Measurements from ENCODE around the gene DAPK1.
A peak's percentile ranks its signal among the peaks of the same experiment; 100 is the strongest.

Gene DAPK1

GRCh38 chr9:87569008-87569509, 71.4 kb downstream of the DAPK1 start:
- DNase-seq (ENCODE audit: low spot score): peak; percentile 38

GRCh38 chr9:87569518-87569917, 71.9 kb downstream of the DAPK1 start:
- no peak for DNase-seq (ENCODE audit: low spot score)

DNA sequence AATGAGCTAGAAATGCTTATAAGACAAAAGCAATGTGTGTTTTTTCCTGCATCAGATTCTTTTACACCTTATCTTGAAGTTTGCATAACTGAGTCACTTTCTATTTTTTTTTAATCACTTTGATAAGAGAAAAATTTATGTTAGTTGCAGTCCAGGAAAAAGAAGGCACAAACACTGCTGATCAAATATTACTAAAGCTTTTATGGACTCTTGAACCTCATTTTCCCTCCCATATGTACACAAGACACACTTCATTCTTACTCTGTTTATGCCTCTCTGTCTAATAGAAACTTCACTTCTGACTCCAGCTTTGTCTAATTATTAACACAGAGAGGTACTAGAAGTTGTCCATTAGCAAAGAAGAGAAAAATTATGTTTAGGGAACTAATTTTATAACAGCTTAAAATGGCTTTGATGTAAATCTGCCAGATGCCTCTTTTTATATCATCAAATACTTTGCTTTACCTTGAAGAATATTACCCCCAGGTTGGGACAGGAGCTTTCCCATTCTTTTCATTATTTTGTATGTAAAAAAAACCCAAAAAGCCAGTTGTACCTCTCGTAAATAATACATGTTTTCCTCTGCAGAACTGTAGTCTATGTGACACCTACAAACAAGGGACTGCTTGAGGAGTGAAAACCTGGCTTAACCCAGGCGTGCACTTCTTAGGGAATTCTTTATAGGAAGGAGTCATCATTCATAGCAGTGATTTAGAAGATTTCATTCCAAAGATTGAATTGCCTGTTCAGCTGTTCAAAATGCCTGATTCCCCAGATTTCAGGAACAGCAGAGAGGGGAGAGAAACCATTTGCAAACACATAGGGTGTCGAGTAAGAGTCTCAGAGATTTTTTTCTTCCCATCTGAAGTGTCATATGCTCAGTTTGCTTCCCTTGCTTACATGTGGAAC, 72.6 kb downstream of the DAPK1 start:
- peak; percentile 48 for DNase-seq (ENCODE audit: low spot score)

DNA sequence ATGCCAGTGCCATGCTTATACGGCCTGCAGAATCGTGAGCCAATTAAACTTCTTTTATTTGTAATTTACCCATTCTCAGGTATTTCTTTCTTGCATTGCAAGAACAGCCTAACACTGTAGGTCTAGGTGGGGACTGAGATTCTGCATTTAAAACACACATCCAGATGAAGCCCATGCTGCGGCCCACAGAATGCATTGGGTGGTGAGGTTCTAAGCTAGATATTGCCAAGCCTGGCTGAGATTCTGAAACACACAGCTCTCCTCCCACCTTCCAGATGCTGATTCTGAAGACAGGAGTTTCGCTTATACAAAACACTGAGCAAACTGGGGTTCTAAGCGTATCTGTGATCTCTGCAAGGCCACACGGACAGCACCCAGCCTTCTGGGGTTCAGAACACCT, 75.1 kb downstream of the DAPK1 start:
- DNase-seq (ENCODE audit: low spot score): no peak

- DNase-seq (ENCODE audit: low spot score): no peak
These were observed 76.2 kb downstream of the DAPK1 start for GRCh38 chr9:87573841-87574342.

DNA sequence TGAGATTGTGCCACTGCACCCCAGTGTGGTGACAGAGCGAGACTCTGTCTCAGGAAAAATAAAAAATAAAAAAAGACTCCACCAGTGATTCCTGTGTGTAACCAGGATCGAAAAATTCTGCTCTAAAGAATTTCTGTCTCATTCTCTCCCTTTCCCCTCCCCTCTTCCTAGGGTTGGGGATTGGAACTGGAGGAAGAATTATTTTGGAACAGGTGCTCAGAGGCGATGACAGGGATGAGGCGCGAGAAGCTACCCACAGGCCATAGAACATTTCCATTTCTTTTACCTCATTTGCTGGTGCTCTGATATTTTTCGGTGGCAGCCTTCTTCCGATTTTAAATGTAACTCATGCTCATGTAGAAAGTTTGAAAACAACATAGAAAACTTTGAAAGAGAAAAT, 80.1 kb downstream of the DAPK1 start:
- DNase-seq (ENCODE audit: low spot score): no peak

- DNase-seq (ENCODE audit: low spot score): no peak
These were observed 81.0 kb downstream of the DAPK1 start for GRCh38 chr9:87578625-87579024.

GRCh38 chr9:87579781-87580541, 82.3 kb downstream of the DAPK1 start:
- no peak for DNase-seq (ENCODE audit: low spot score)

DNA sequence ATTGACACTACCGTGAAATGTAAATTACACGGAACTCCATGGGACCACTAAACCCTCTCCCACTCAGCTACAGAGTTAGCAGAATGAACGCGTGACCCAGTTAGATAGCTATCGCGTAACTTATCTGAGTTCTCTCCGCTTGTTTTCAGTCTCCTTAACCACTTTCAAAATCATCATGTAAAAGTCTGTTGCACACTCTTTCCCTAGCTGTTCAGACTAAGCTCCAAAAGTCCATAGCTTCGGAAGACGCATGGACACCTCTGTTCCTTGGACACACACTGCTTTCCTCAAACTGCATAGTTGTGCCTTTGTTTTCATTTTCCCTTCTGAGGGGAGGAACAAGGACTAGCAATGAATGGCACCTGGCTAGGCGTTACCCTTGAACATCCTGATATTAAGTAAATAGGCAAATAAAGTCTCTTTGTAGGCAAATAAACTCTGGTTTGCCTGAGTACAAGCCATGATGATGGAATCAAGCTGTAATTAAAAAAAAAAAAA, 83.3 kb downstream of the DAPK1 start:
- no peak for DNase-seq (ENCODE audit: low spot score)

- no peak for DNase-seq (ENCODE audit: low spot score)
These were observed 83.8 kb downstream of the DAPK1 start for GRCh38 chr9:87581513-87581912.

GRCh38 chr9:87581949-87582637, 84.4 kb downstream of the DAPK1 start:
- no peak for DNase-seq (ENCODE audit: low spot score)

DNA sequence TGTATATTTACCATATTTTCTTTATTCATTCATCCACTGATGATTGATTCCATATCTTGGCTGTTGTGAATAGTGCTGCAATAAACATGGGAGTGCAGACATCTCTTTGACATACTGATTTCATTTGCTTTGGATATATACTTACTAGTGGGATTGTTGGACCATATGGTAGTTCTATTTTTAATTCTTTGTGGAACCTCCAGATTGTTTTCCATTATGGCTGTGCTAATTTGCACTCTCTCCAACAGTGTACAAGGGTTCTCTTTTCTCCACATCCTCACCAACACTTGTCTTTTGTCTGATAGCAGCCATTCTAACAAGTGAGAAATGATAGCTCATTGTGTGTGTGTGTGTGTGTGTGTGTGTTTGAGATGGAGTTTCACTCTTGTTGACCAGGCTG, 86.7 kb downstream of the DAPK1 start:
- no peak for DNase-seq (ENCODE audit: low spot score)

DNA sequence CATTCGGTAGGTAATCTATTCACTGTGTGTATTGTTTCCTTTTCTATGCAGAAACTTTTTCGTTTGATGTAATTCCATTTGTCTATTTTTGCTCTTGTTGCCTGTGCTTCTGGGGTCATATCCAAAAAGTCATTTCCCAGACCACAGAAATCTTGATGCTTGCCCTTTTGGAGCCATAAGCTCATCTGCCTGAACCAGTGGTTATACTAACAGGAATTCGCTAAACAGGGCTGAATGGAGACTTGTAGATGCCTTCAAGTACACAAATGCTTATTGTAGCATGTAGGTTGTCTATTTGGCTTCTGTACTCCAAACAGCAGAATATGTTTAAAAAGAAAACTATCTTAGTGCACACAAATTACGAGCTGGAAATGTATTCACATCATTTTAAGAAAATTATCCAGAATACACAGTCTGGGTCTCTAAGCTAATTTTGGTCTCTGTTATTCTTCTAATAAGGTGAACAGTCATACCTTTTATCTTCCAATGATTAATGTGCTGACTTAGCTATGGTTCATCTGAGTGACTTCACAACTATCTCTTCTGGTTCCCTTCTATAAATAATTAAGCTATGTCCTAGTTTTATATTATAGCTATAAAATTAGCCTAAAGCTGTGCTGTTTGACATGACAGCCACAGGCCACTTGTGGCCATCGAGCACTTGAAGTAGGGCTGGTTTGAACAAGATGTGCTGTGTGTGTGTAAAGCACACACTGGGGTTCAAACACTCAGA, 87.6 kb downstream of the DAPK1 start:
- no peak for DNase-seq (ENCODE audit: low spot score)

DNA sequence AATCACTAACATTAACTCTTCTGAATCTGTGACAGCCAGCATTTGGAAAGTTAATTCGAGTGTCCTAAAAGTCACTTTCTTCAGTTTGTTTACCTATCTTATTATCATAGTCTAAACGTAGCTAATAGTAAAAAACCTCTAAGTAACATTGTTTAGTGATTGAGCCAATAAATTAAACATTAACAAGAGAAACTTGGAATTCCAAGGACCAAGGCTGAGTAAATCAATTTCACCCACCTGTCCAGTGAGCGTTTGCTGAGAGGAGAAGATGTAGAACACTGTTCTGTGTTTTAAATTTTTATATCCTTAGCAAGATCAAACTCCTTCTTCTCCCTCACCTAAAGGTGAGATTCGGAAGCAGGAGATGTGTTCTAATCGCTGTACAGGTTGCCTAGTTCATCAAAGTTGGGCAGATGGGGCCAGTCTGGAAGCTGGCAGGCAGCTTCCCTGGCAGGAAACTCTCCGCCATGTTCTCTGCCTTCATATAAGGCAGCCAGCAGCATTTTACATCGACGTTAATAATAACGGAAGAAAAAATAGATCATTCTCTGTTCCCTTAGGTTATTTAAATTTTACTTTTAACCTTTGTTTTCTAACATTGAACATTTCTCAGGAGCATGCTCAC, 89.2 kb downstream of the DAPK1 start:
- DNase-seq (ENCODE audit: low spot score): no peak

- no peak for DNase-seq (ENCODE audit: low spot score)
These were observed 89.7 kb downstream of the DAPK1 start for GRCh38 chr9:87587356-87587745.

DNA sequence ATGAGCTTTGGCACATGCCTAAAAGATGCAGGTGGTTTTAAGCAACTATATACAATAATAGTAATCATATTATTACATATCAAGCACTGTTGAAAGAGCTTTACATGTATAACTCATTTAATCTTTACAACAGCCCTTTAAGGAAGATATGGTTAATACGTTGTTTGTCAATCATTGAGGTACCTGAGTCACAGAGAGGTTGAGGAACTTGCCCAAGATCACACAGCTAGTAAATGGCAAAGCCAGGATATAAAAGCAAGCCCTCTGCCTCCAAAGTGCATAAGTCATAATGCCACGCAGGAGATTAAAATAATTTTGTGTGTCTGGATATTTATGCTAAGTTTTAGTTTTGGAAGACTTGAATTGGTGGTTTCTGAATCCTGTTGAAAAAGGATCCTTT, 90.2 kb downstream of the DAPK1 start:
- no peak for DNase-seq (ENCODE audit: low spot score)

- no peak for DNase-seq (ENCODE audit: low spot score)
These were observed 90.7 kb downstream of the DAPK1 start for GRCh38 chr9:87588339-87588738.

GRCh38 chr9:87590996-87591395, 93.3 kb downstream of the DAPK1 start:
- DNase-seq (ENCODE audit: low spot score): no peak

- DNase-seq (ENCODE audit: low spot score): no peak
These were observed 95.1 kb downstream of the DAPK1 start for GRCh38 chr9:87592554-87593358.

DNA sequence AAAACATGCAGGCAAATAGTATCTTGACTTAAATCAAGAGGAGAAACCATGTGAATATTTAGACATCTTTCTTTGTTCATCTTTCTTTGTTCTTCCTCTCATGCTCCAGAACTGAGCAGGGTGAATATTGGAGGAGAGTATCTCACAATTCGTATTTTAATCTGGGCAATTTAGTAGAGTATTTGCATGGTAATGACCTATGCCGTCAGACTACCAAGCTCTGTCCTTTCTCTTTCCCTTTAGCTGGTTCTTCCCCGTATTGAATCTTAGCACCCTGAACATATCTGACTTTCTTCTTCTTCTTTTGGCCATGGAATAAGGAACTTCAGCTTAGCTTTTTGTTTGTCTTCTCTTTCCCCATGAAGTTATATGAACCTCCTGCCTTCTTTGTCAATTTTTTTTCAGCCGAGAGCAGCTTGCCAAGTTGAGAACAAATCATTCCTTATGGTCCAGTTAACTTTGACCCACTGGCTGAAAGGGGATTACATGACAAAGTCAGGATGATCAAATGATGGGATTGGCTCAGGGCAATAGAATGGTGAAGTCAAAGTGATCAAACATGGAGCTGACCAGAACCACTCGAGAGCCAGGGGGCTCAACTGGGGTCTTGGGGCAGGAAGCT, 95.8 kb downstream of the DAPK1 start:
- DNase-seq (ENCODE audit: low spot score): no peak

Measured in HuH-7 (cell line).